Vagina (tissue), 2 donors: Measurements from ENCODE around the gene ATP6V1C2.

Source experiments
- CTCF ChIP-seq, 3 experiments: fragments of 450-650 bp in 2 of 3; fragments of 200-600 bp in 1 of 3; sonication (generic) in 1 of 3; IDR thresholded peaks; one replicate each; pipeline ENCODE4 v1.5.1; 2017 to 2019; ENCODE audit warnings: antibody characterized with exemption in 3 of 3, mild to moderate bottlenecking in 2 of 3, moderate library complexity in 2 of 3
- POLR2A ChIP-seq, 2 donors: fragments of 450-650 bp; IDR thresholded peaks; one replicate each; pipeline ENCODE4 v1.6.1; 2017; ENCODE audit warnings: antibody characterized with exemption in 2 of 2, mild to moderate bottlenecking in 2 of 2, moderate library complexity in 2 of 2

- TF ChIP-seq CTCF (IDR thresholded peaks at IDR 0.05), result no peak
- no peak for TF ChIP-seq POLR2A (IDR thresholded peaks at IDR 0.05)
These were observed 36.4 kb downstream of the ATP6V1C2 start for GRCh38 chr2:10757814-10758286.
